Measurements from ENCODE around the gene VSIG1. TPM values are rescaled to one million over a fixed set of nuclear protein-coding genes. Genes with fewer than 3 reads are reported as not detected.

VSIG1 gene
- total RNA-seq, 1 experiment from 2014 or later = 0.07 TPM

DNA sequence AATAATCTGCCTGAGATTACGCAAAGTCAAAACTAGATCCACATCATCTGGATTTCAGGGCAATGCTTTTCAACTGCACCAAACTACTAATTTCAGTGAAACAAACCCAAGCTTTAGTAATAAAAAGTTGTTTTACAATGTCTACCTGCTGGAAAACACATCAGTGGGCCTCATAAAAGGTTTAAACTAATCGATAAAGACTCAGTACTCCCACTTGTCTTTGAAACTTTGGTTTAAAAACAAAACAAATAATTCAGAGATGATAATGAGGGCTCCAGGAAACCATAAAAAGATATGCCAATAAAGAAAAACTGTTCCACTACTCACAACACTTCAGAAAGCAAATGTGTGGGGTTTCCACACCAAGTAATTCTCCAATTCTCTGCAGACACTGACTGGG, 36.2 kb downstream of the VSIG1 start:
- no peaks in the 10 kb centered on the region for H3K9me2 ChIP-seq (ENCODE audit: insufficient read depth)
- no peaks in the 10 kb centered on the region for H3K9me3 ChIP-seq (ENCODE audit: control insufficient read depth in 1 of 2, insufficient read depth in 1 of 2, low read depth in 1 of 2, low read length in 2 of 2)
- H3K4me1 ChIP-seq (ENCODE audit: control insufficient read depth in 1 of 2, insufficient read depth in 2 of 2, low read length in 2 of 2) = no peaks in the 10 kb centered on the region
- no peak for DNase-seq (ENCODE audit: low read depth, low spot score)
- ChIA-PET CTCF (no interaction called here), RAD21 (ENCODE audit: low non-redundant PET in 1 of 2, low total read pairs in 2 of 2, uncharacterized antibody in 2 of 2, unreplicated experiment in 2 of 2) (no interaction called here), POLR2A (no interaction called here)
- no peak overlapping the region for H3K4me2 ChIP-seq (ENCODE audit: low read length)
- H3K36me3 ChIP-seq (ENCODE audit: control insufficient read depth in 1 of 2, insufficient read depth in 2 of 2, low read length in 2 of 2) = 0 out of 4 replicates have a peak, but pooled peaks cover 0 to 3% of the 10 kb centered on the region in 2 experiments
- H3K79me2 ChIP-seq (ENCODE audit: insufficient read depth, low read length) = no peaks in the 10 kb centered on the region
- no peak overlapping the region for H3K9ac ChIP-seq (ENCODE audit: low read length)
- H3K4me3 ChIP-seq (replicated peaks in 1 of 2; ENCODE audit: low read depth in 1 of 2, low read length in 2 of 2) = no peak overlapping the region
- no peaks in the 10 kb centered on the region for H3K27me3 ChIP-seq (ENCODE audit: insufficient read depth, low read length)
- TF ChIP-seq CEBPB (IDR thresholded peaks at IDR 0.05; ENCODE audit: low read depth) (no peak), TCF7L2 (IDR thresholded peaks at IDR 0.05; ENCODE audit: borderline replicate concordance, extremely low read depth, insufficient read depth, insufficient read length) (no peak), SRF (IDR thresholded peaks at IDR 0.05; ENCODE audit: low read depth) (no peak), ZFX (IDR thresholded peaks at IDR 0.05) (no peak), YY1 (IDR thresholded peaks at IDR 0.05; ENCODE audit: extremely low read depth, insufficient replicate concordance, low read depth, low read length) (no peak), ATF3 (IDR thresholded peaks at IDR 0.05) (no peak), EZH2phosphoT487 (IDR thresholded peaks at IDR 0.05; ENCODE audit: borderline replicate concordance) (no peak), FOSL1 (IDR thresholded peaks at IDR 0.05; ENCODE audit: low read depth) (no peak), CBX3 (IDR thresholded peaks at IDR 0.05; ENCODE audit: low read depth) (no peak), RAD21 (IDR thresholded peaks at IDR 0.05; ENCODE audit: low read depth) (no peak), POLR2A (IDR thresholded peaks at IDR 0.05; ENCODE audit: borderline replicate concordance, extremely low read depth, insufficient read depth, insufficient read length) (no peak), ZNF274 (IDR thresholded peaks at IDR 0.05; ENCODE audit: low read depth, low read length) (no peak), SP1 (IDR thresholded peaks at IDR 0.05; ENCODE audit: low read depth) (no peak)
- TF ChIP-seq, protein P1, sequence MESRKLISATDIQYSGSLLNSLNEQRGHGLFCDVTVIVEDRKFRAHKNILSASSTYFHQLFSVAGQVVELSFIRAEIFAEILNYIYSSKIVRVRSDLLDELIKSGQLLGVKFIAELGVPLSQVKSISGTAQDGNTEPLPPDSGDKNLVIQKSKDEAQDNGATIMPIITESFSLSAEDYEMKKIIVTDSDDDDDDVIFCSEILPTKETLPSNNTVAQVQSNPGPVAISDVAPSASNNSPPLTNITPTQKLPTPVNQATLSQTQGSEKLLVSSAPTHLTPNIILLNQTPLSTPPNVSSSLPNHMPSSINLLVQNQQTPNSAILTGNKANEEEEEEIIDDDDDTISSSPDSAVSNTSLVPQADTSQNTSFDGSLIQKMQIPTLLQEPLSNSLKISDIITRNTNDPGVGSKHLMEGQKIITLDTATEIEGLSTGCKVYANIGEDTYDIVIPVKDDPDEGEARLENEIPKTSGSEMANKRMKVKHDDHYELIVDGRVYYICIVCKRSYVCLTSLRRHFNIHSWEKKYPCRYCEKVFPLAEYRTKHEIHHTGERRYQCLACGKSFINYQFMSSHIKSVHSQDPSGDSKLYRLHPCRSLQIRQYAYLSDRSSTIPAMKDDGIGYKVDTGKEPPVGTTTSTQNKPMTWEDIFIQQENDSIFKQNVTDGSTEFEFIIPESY (IDR thresholded peaks at IDR 0.05; ENCODE audit: extremely low read depth, insufficient replicate concordance, low read length) = no peak
- TF ChIP-seq, protein P2, sequence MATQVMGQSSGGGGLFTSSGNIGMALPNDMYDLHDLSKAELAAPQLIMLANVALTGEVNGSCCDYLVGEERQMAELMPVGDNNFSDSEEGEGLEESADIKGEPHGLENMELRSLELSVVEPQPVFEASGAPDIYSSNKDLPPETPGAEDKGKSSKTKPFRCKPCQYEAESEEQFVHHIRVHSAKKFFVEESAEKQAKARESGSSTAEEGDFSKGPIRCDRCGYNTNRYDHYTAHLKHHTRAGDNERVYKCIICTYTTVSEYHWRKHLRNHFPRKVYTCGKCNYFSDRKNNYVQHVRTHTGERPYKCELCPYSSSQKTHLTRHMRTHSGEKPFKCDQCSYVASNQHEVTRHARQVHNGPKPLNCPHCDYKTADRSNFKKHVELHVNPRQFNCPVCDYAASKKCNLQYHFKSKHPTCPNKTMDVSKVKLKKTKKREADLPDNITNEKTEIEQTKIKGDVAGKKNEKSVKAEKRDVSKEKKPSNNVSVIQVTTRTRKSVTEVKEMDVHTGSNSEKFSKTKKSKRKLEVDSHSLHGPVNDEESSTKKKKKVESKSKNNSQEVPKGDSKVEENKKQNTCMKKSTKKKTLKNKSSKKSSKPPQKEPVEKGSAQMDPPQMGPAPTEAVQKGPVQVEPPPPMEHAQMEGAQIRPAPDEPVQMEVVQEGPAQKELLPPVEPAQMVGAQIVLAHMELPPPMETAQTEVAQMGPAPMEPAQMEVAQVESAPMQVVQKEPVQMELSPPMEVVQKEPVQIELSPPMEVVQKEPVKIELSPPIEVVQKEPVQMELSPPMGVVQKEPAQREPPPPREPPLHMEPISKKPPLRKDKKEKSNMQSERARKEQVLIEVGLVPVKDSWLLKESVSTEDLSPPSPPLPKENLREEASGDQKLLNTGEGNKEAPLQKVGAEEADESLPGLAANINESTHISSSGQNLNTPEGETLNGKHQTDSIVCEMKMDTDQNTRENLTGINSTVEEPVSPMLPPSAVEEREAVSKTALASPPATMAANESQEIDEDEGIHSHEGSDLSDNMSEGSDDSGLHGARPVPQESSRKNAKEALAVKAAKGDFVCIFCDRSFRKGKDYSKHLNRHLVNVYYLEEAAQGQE (IDR thresholded peaks at IDR 0.05; ENCODE audit: low read depth) = no peak
- intact Hi-C loops (cut with micrococcal nuclease) = no loop called here
- no peaks in the 10 kb centered on the region for H4K20me1 ChIP-seq (ENCODE audit: insufficient read depth)
- H3K27ac ChIP-seq (ENCODE audit: low read depth, low read length) = no peak overlapping the region
- BruUV-seq (replicated peaks) = no TSS peak
- no peak overlapping the region for H2AFZ ChIP-seq (ENCODE audit: low read depth, low read length, poor library complexity, severe bottlenecking)
- no peak for ATAC-seq

Measured in HCT116 (cell line).